GM21360 (cell line): Measurements from ENCODE around the gene NEAT1.

Experiments
- ATAC-seq: cut with Tn5 transposase; IDR thresholded peaks from one replicate; pipeline ENCODE4 v1.9.1; 2021; ENCODE audit warnings: mild to moderate bottlenecking, moderate library complexity; ENCODE audit not compliant: unreplicated experiment

Gene NEAT1

GRCh38 chr11:65433657-65434056, 11.1 kb downstream of the NEAT1 start:
- no peak for ATAC-seq

GRCh38 chr11:65434057-65434666, 11.6 kb downstream of the NEAT1 start:
- ATAC-seq = no peak

DNA sequence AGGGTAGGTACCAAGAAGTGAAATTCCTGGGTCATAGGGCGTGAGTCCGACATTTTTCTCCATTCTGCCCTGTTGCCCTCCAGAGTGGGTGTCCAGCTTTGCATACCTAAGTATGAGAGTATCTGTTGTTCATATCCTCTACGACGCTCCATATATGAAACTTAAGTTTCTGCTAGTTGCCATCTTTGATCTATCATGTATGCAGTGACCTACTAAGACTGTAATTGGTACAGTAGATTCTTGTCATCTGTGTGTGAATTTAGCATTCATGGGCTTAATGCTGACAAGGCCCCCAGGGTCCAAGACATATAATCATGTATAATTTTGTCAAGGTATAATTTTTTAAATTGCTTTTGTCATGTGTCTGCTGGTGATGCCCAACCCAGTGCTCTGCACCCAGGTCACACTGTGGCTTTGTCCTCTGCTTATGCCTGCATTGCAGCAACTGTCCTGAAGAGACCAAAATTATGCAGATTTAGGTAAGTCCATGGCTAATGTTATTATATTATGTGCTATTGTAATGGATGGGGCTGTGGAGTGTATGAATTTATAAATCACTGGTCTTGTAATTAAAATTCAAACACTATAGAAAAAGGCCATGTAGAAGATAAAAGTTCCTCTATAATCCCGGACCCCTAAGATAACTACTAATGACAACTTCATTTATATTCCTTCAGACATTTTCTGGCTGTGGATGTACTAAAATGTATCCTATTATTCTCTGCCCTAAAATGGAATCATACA, 12.2 kb downstream of the NEAT1 start:
- ATAC-seq = no peak

- no peak for ATAC-seq
These were observed 12.9 kb downstream of the NEAT1 start for GRCh38 chr11:65435411-65435931.

DNA sequence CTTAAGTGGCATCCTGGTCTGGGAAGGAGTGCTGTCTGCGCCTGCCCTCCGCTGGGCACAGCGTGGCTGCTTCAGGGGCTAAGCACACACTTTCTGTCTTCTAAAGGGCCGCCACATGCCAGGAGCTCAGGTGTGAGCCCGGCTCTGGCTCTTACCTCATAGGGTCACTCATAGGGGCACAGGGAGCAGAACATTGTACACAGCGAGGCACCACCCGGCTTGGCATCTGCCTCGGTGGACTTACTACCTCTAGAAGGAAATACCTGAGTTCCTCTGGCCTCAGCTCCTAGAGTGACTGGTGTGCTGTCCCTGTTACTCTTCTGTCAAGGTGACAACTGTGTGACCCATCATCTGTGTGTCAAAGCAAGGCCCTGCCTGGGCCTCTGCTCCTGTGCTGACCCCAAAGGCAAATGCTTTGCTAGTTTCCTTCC, 13.4 kb downstream of the NEAT1 start:
- no peak for ATAC-seq

DNA sequence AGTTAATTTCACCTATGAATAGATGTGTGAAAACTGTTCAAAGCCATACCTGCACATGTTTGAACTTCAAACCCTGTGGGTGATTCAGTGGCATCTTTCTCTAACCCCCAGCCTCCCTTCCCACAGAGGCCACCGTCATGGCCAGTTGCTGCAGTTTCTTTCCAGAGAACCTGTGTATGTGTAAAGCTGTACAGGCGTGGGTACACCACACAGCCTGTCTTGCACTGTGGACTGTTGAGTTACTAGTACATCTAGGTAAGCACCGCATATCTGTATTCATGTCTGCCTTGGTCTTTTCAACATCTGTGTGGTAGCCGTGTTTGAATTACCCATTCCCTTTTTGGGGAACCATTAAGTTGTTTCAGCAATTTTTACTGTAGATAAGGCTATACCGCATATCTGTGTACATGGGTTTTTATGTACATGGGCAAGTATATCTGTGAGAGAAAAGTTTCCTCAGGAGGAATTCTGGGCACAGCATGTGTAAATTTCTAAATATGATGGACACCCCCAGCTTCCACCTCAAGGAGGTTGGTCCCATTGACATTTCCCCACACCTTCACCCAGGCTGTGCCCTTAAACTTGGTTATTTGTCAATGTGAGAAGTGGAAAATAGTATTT, 13.9 kb downstream of the NEAT1 start:
- ATAC-seq = no peak

- ATAC-seq = no peak
These were observed 15.0 kb downstream of the NEAT1 start for GRCh38 chr11:65437436-65438227.

GRCh38 chr11:65438257-65439151, 15.9 kb downstream of the NEAT1 start:
- ATAC-seq = no peak

GRCh38 chr11:65439331-65440181, 17.0 kb downstream of the NEAT1 start:
- ATAC-seq = no peak

DNA sequence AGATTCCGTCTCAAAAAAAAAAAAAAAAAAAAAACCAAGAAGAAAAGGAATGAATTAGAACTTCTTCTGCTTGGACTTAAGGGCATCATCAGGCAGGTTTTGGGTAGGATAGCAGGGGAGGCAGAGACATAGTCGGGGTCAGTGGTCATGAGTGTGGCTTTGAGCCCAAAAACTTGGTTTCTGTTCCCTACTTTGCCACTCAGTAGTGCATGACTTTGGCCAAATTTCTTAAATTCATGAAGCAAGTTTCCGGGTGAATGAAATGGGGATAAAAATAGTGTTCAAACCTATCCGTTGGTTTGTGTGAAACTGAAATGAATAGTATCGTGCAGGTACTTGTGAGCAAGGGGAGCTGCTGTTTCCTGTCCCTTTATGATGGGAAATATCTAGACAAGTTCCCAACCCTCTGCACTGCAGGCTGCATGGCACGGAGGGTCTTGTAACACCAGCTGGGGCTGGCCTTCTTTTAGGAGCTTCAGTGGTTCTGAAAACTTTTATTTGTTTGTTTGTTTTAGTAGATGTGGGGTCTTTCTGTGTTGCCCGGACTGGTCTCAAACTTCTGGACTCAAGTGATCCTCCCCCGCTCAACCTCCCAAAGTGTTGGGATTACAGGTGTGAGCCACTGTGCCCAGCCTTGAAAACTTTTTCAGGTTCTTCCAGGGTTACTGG, 18.4 kb downstream of the NEAT1 start:
- ATAC-seq = peak; percentile 42

DNA sequence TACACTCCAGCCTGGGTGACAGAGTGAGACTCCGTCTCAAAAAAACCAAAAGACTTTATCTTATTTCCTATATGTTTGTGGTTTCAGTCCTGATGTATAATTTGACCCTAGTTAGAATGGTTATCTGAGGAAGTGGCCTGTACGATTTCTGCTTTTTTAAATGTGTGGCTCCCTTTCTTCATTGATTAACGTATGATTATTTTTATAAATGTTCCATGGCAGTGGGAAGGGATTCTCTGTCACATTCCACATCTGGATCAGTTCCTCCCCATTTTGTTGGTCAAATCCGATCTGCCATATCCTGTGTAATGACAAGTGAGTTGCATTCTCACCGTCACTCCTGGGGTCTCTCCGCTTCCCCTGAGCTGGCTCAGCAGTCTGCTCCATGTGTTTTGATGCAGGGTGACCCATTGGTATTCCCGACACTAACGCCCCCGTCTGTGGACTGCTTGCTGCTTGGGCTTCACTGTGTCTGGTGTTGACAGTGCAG, 20.3 kb downstream of the NEAT1 start:
- ATAC-seq = no peak

DNA sequence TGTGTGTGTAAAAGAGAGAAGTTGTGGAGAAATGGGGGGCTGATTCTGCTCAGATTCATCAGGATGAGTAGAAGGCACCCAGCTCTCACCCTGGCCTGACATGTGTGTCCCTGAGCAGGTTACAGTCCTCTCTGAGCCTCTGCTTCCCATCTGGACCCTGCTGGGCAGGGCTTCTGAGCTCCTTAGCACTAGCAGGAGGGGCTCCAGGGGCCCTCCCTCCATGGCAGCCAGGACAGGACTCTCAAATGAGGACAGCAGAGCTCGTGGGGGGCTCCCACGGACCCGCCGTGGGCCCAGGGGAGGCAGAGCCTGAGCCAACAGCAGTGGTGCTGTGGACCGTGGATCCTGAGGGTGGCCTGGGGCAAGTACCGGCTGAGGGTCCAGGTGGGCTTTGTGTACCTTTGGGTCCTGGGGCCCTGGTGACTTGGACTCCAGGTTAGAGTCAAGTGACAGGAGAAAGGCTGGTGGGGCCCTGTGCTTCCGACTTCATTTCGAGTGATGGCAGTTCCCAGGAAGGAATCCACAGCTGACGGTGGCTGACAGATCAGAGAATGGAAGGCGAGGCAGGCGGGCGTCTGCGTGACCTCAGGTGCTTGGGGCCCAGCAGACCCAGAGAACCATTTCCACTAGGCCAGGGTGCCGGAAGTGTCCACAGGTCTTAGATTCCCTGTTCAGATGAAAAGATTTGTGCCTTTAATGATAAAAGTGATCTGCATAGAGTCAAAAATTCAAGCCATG, 21.9 kb downstream of the NEAT1 start:
- ATAC-seq = no peak

GRCh38 chr11:65445101-65445603, 22.6 kb downstream of the NEAT1 start:
- no peak for ATAC-seq

DNA sequence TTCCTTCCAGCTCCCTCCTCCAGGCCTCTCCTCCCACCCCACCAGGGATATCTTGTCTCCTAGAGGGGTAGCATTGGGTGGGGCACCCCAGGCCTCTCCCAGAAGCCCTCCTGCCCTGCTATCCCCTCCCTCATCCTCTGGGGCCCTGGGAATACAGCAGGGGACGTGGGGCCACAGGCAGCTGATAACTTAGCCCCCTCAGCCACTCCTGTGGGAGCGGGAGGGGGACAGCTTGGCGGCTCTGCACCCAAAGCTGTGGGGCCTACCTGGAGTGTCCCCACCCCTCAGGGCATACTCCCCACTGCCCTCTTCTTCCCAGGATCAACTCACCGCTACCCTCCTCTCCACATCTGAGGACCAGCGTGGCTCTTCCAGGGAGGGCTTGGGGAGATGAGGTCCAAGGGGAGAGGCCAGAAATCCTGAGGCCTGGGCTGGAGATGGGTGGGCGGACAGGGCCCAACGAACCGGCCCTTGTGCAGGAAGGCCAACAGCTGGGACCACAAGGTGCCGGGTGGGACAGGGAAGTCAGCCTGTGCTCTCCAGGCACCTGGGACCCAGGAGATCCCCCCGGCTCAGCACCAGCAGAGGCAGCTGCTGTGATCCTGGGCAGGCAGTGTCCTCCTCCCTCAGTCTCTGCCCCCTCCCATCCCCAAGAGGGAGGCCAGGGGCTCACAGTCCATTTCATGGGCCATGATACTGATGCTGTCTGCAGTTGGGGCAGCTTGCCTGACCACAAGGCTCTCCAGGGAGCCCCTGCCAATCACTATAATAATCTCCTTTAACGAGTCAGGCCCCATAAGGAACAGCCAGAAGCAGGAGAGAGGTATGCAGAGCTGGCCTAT, 23.2 kb downstream of the NEAT1 start:
- no peak for ATAC-seq

DNA sequence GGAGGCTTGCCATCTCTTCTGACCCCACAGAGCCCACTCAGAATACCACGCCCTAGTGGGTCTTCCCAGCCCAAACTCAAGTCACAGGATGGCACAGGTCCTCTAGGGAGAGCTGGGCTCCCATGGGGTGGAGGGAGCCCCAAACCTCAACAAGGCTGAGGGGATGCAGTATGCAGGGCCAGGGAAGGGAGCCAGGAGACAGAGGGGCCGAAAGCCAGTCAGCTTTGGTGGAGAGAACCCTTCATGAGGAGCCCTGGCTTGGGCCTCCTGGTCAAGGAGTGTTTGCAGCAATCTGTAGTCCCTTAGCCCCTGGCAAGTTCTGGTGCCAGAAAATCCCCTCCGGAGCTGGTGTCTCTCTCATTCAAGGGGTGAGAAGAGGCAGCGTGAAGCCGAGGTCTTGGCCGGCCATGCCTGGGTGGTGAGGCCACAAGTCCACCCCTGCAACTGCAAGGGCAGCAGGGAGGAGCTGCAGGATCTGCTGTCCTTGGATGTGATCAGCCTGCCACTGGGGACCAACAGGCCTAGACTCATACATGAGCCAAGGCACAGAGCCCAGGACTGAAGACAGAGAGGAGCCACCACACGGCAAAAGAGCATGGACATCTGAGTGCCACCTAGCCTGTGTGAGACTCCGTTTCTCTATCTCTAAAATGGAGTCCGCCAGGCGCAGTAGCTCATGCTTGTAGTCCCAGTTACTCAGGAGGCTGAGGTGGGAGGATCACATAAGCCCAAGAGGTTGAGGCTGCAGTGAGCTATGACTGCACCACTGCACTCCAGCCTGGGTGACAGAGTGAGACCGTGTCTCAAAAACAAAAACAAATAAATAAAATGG, 24.1 kb downstream of the NEAT1 start:
- no peak for ATAC-seq

DNA sequence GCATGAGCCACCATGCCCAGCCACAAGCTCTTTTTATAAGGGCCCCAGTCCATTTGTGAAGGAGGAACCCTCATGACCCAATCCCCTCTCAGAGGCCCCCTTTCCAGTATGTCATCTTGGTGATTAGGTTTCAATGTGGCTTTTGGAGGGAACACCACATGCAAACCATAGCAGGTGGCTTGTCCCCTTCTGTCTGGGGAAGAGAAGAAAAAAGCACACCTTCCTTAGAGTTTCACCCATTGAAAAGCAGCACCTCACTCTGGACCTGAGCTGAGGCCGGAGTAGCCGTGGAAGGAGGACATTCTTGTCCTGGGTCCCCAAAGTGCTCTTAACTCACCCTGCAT, 25.4 kb downstream of the NEAT1 start:
- no peak for ATAC-seq
